ENCODE results near the gene DNAJC1.
"Not testable (repeated sequence)": the region's sequence is repeated elsewhere in the genome, so short reads cannot be mapped to it uniquely, and the experiment has no call there.

The DNAJC1 gene

DNA sequence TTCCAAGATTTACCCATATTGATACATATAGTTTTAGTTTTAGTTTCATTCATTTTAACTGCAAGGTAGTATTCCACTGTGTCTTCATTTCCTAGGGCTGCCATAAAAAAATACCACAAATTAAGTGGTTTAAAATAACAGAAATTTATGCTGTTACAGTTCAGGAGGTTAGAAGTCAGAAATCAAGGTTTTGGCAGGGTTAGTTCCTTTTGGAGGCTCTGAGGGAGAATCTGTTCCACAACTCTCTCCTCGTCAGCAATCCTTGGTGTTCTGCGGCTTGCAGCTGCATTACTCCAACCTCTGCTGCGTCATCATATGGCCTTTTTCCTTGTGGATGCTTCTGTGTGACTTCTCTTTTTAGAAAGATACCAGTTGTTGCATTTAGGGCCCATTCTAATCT, 176.2 kb downstream of the DNAJC1 start:
- H3K27ac ChIP-seq: no peak overlapping the region
- TF ChIP-seq, protein P1, sequence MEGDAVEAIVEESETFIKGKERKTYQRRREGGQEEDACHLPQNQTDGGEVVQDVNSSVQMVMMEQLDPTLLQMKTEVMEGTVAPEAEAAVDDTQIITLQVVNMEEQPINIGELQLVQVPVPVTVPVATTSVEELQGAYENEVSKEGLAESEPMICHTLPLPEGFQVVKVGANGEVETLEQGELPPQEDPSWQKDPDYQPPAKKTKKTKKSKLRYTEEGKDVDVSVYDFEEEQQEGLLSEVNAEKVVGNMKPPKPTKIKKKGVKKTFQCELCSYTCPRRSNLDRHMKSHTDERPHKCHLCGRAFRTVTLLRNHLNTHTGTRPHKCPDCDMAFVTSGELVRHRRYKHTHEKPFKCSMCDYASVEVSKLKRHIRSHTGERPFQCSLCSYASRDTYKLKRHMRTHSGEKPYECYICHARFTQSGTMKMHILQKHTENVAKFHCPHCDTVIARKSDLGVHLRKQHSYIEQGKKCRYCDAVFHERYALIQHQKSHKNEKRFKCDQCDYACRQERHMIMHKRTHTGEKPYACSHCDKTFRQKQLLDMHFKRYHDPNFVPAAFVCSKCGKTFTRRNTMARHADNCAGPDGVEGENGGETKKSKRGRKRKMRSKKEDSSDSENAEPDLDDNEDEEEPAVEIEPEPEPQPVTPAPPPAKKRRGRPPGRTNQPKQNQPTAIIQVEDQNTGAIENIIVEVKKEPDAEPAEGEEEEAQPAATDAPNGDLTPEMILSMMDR (conservative IDR thresholded peaks at IDR 0.05; ENCODE audit: low read depth): no peak
- ChIA-PET POLR2A (ENCODE audit: low non-redundant PET) (no interaction called here), CTCF (no interaction called here)
- DNase-seq (ENCODE audit: low spot score): no peak

DNA sequence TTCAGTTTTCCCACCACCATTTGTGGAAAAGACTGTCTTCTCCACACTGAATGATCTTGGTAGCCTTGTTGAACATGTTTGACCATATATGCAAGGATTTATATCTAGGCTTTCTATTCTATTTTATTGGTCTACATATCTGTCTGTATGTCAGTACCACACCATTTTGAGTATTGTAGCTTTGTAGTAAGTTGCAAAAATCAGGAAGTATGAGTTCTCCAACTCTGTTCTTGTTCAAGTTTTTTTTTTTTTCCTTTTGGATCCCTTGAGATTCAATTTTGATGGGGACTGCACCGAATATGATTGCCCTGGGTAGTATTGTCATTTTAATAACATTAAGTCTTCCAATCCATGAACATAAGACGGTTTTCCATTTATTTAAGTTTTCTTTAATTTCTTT, 176.8 kb downstream of the DNAJC1 start:
- ChIA-PET CTCF (interaction anchor here (0.6 to 0.7 kb wide), 2 partner anchors 250 to 1232 kb away, joined by 3 to 4 read pairs; no protein-coding TSS in a partner anchor), POLR2A (ENCODE audit: low non-redundant PET) (no interaction called here)
- TF ChIP-seq, protein P1 (conservative IDR thresholded peaks at IDR 0.05; ENCODE audit: low read depth): no peak
- DNase-seq (ENCODE audit: low spot score): no peak
- H3K27ac ChIP-seq: no peak overlapping the region

- ChIA-PET POLR2A (ENCODE audit: low non-redundant PET) (no interaction called here), CTCF (no interaction called here)
- no peak overlapping the region for H3K27ac ChIP-seq
- TF ChIP-seq, protein P1 (conservative IDR thresholded peaks at IDR 0.05; ENCODE audit: low read depth): no peak
- DNase-seq (ENCODE audit: low spot score): no peak
These were observed 178.2 kb downstream of the DNAJC1 start for GRCh38 chr10:21825345-21825744.

- H3K27ac ChIP-seq: no peak overlapping the region
- DNase-seq (ENCODE audit: low spot score): no peak
- TF ChIP-seq, protein P1 (conservative IDR thresholded peaks at IDR 0.05; ENCODE audit: low read depth): no peak
- POLR2A ChIA-PET (ENCODE audit: low non-redundant PET): no interaction called here
- CTCF ChIA-PET: no interaction called here
These were observed 179.1 kb downstream of the DNAJC1 start for GRCh38 chr10:21824409-21824808.

- no peak overlapping the region for H3K27ac ChIP-seq
- CTCF ChIA-PET: interaction anchor here (0.6 kb wide), 2 partner anchors 95 to 970 kb away, joined by 3 read pairs; no protein-coding TSS in a partner anchor
- POLR2A ChIA-PET (ENCODE audit: low non-redundant PET): interaction anchor here (0.6 kb wide), 1 partner anchor 372 kb away, joined by 3 read pairs; no protein-coding TSS in a partner anchor
These were observed 179.9 kb downstream of the DNAJC1 start for GRCh38 chr10:21823617-21824016.

GRCh38 chr10:21822273-21822672, 181.3 kb downstream of the DNAJC1 start:
- CTCF ChIA-PET; POLR2A ChIA-PET (ENCODE audit: low non-redundant PET): not testable (repeated sequence)

More at GRCh38 chr10:21823617-21824016, 179.9 kb downstream of the DNAJC1 start:
- DNase-seq (ENCODE audit: low spot score): no peak
- TF ChIP-seq, protein P1 (conservative IDR thresholded peaks at IDR 0.05; ENCODE audit: low read depth): no peak

GRCh38 chr10:21820952-21821351, 182.6 kb downstream of the DNAJC1 start:
- ChIA-PET POLR2A (ENCODE audit: low non-redundant PET) (no interaction called here), CTCF (interaction anchor here (0.6 kb wide), 1 partner anchor 31 kb away, joined by 5 read pairs; no protein-coding TSS in a partner anchor)
- DNase-seq (ENCODE audit: low spot score): no peak
- no peak overlapping the region for H3K27ac ChIP-seq
- TF ChIP-seq, protein P1 (conservative IDR thresholded peaks at IDR 0.05; ENCODE audit: low read depth): no peak

More at GRCh38 chr10:21822273-21822672, 181.3 kb downstream of the DNAJC1 start:
- not testable (repeated sequence) for H3K27ac ChIP-seq; DNase-seq (ENCODE audit: low spot score)

DNA sequence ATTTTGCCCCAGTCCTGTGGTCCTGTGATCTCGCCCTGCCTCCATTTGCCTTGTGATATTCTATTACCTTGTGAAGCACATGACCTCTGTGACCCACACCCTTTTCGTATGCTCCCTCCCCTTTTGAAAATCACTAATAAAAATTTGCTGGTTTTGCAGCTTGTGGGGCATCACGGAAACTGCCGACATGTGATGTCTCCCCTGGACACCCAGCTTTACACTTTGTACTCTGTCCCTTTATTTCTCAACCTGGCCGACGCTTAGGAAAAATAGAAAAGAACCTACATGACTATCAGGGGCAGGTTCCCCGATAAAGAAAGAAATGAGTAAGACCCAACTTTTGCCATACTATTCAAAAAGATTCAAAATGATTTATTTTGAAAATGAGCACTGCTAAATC, 185.1 kb downstream of the DNAJC1 start:
- CTCF ChIA-PET; H3K27ac ChIP-seq; DNase-seq (ENCODE audit: low spot score); POLR2A ChIA-PET (ENCODE audit: low non-redundant PET): not testable (repeated sequence)
